GM18517 (cell line): ENCODE results near the gene TLE4.

Source experiments
- ATAC-seq: cut with Tn5 transposase; IDR thresholded peaks from one replicate; pipeline ENCODE4 v1.9.1; 2021; ENCODE audit warnings: mild to moderate bottlenecking, moderate library complexity; ENCODE audit not compliant: unreplicated experiment

The TLE4 gene

DNA sequence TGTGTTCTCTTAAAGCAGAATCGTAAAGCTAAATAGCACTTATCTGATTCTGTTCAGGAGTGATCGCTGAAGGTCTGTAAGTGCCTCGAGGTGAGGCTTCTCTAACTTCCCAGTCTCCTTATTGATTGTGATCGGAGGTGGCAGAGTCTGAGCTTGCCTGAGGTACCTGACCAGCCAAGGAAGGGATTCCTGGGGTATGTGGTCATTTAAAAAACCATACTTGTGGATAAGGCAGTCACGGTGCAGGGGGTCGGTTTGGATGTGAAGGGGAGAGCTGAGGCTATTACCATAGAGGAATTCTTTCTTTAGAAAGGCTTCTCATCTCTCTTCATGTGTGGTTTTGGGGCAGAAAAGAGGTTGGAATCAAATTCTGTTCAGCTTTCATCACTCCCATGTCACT, 193.7 kb downstream of the TLE4 start:
- no peak for ATAC-seq

DNA sequence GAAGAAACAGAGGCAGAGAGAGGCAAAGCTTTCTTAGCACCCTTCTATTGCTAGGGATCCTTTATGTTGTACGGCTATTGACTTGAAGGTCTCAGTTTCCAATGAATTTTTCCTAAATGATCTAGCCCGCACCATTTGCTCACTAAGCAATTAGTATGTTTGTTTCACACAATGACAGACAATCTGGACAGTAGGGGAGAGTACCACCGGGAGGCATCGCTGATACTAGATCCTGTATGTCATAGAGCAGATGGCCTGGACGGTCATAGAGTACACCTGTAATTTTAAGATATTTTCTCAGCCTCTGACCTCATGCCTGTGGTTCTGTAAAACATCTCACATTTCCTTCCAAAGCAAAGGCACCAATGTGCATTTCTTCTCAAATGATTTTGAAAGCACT, 194.3 kb downstream of the TLE4 start:
- no peak for ATAC-seq

DNA sequence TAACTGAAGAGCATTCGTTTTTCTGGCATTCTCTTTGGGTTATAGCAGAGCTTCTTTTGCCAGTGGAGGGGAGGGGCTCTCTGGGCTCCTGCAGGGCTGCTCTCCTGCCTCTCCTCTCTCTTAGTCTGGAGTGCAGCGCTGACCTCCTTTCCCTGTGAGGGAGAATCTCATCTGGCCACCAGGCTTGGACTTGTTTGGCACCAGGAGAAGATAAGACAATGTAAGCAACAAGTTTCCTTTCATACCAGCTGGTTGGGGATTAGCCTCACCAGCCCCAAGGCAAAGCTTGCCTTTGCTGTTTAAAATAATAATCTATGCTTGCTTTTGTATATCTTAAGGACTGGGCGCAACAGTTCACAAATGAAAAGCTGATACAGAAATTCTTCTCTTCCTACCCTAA, 196.4 kb downstream of the TLE4 start:
- ATAC-seq = no peak

DNA sequence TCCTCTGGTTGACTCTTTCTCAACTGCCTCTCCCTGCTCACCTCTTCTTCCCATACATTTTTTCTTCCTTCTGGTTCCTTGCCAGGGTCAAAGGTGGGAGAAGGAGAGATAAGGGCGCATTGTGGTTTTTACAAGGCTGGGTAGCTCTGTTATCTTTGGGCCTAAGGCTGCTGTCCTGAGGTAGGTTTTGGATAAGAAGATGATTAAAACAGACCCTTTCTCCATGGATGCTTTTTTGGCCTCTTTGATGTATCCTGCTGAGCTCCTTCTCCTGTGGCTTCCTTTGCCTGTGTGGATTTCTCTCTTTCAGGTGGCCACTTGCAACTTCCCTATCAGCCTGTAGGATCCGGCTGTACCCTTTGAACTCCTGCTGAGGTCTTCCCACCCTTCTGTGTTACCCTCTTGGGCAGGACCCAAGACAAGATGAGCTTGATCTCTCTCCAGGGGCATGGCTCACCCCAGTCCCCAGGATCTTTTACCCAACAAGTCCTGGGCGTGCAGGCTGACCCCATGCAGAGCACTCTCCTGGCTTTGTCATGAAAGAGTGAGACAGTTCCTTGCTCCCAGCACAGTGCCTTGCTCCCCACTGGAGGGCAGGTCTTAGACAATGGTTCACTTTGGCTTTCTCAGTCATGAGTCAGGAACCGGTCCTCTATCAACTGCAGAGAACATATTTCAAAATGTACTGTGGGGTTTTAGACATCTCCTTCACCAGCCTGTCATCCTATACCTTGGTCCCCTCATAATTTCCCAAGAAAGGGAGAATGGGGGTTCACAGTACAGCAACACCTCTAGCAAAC, 197.9 kb downstream of the TLE4 start:
- no peak for ATAC-seq

DNA sequence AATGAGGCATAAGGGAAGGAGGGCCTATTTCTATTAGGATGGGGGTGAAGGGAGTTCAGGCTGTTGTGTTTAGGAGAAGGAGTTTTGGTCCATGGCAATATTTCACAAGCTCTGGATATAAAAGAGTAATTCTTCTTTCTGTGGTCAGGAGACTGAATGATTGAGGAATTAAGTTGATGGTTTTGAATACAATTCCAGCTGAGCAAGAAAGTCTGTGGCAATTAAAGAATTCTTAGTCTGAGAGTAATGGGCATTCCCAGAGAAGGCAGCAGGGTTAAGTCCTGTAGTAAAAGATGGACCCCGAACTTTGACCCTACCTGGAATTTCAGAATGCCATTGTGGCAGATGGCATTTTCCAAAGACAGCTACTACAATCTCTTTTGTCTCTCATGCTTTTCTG, 202.6 kb downstream of the TLE4 start:
- ATAC-seq = no peak
